ENCODE data around the gene SLC12A8.

SLC12A8 gene

DNA sequence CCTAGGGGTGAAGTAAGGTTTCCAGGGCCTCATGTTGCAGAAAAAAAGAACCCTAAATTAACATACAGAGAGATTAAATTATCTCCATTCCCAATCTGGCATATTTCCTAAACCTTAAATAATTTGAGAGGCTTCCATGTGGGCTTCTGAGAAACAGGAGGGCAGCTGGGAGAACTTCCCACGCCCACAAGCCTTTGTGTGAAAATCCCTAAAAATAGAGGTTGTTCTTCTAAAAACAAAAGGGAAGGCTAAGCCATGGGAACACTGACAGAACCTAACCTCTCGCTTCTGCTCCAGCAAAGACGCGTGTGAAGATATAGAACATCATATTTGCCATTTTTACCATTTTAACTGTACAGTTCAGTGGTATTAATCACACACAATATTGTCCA lies 812 bp upstream of the SLC12A8 start:
- Histone ChIP-seq H2BK120ac (ENCODE audit: low read depth, low read length) (no peak overlapping the region), H3K27me3 (ENCODE audit: control insufficient read depth in 3 of 3, insufficient read depth in 3 of 3, low read depth in 1 of 3, low read length in 3 of 3) (peaks cover 0 to 58% (median 4%) of the 10 kb centered on the region in 3 experiments), H3K14ac (ENCODE audit: low read length) (no peak overlapping the region), H3K4ac (ENCODE audit: low read length) (no peak overlapping the region), H3K18ac (ENCODE audit: low read length) (no peak overlapping the region), H3K9ac (ENCODE audit: low read depth, low read length, poor library complexity) (no peak overlapping the region), H4K91ac (ENCODE audit: low read depth, low read length, poor library complexity) (no peak overlapping the region), H3K4me3 (ENCODE audit: low read length in 2 of 2) (no peak overlapping the region), H3K23ac (ENCODE audit: low read depth, low read length, poor library complexity) (no peak overlapping the region), H3K4me1 (ENCODE audit: control insufficient read depth in 2 of 2, insufficient read depth in 1 of 2, low read depth in 1 of 2, low read length in 2 of 2) (peaks cover 5 to 15% of the 10 kb centered on the region in 2 donors), H2BK5ac (ENCODE audit: low read length) (no peak overlapping the region), H2AFZ (ENCODE audit: low read length) (no peak overlapping the region), H3K4me2 (ENCODE audit: insufficient read depth, low read length, poor library complexity, severe bottlenecking) (no peak overlapping the region), H2AK5ac (ENCODE audit: low read depth, low read length) (no peak overlapping the region), H3K36me3 (replicated peaks in 1 of 2; ENCODE audit: control insufficient read depth in 2 of 2, insufficient read depth in 2 of 2, low read length in 2 of 2) (no peaks in the 10 kb centered on the region), H2BK15ac (ENCODE audit: low read length) (no peak overlapping the region), H3K27ac (replicated peaks; ENCODE audit: low read length) (no peak overlapping the region), H3K9me3 (replicated peaks in 1 of 2; ENCODE audit: control insufficient read depth in 2 of 2, insufficient read depth in 1 of 2, low read depth in 1 of 2, low read length in 2 of 2) (no peaks in the 10 kb centered on the region), H3K79me1 (ENCODE audit: low read depth, low read length) (peaks cover 2% of the 10 kb centered on the region), H4K8ac (ENCODE audit: low read depth, low read length) (no peak overlapping the region), H2BK12ac (ENCODE audit: low read length) (no peak overlapping the region)
- no peak for DNase-seq (ENCODE audit: low spot score)
- no CpG with 5 or more reads among the region's 4 CpGs for WGBS, 2 donors (ENCODE audit: extremely low coverage in 2 of 2, insufficient read length in 2 of 2, insufficient replicate concordance in 1 of 2)

- peak; percentile 27 for DNase-seq (ENCODE audit: low spot score)
Observed at GRCh38 chr3:125212091-125212508, 448 bp downstream of the SLC12A8 start.

GRCh38 chr3:125211523-125212090 lies 941 bp downstream of the SLC12A8 start:
- Histone ChIP-seq H3K4me2 (ENCODE audit: insufficient read depth, low read length, poor library complexity, severe bottlenecking) (peak overlapping the region; percentile 47), H3K4me1 (ENCODE audit: control insufficient read depth in 2 of 2, insufficient read depth in 1 of 2, low read depth in 1 of 2, low read length in 2 of 2) (peaks cover 5 to 15% of the 10 kb centered on the region in 2 donors), H2BK120ac (ENCODE audit: low read depth, low read length) (peak overlapping the region; percentile 83), H3K27ac (replicated peaks; ENCODE audit: low read length) (no peak overlapping the region), H3K27me3 (ENCODE audit: control insufficient read depth in 3 of 3, insufficient read depth in 3 of 3, low read depth in 1 of 3, low read length in 3 of 3) (peaks cover 0 to 62% (median 4%) of the 10 kb centered on the region in 3 experiments), H2BK15ac (ENCODE audit: low read length) (peak overlapping the region; percentile 96), H4K8ac (ENCODE audit: low read depth, low read length) (peak overlapping the region; percentile 99), H2BK5ac (ENCODE audit: low read length) (peak overlapping the region; percentile 92), H3K9me3 (replicated peaks in 1 of 2; ENCODE audit: control insufficient read depth in 2 of 2, insufficient read depth in 1 of 2, low read depth in 1 of 2, low read length in 2 of 2) (no peaks in the 10 kb centered on the region), H3K4me3 (ENCODE audit: low read length in 2 of 2) (peak overlapping the region; percentile 41 to 85), H4K91ac (ENCODE audit: low read depth, low read length, poor library complexity) (no peak overlapping the region), H2AK5ac (ENCODE audit: low read depth, low read length) (peak overlapping the region; percentile 99), H3K79me1 (ENCODE audit: low read depth, low read length) (peaks cover 2% of the 10 kb centered on the region), H3K18ac (ENCODE audit: low read length) (peak overlapping the region; percentile 93), H3K9ac (ENCODE audit: low read depth, low read length, poor library complexity) (peak overlapping the region; percentile 31), H3K14ac (ENCODE audit: low read length) (peak overlapping the region; percentile 95), H3K23ac (ENCODE audit: low read depth, low read length, poor library complexity) (peak overlapping the region; percentile 76), H3K36me3 (replicated peaks in 1 of 2; ENCODE audit: control insufficient read depth in 2 of 2, insufficient read depth in 2 of 2, low read length in 2 of 2) (no peaks in the 10 kb centered on the region), H3K4ac (ENCODE audit: low read length) (peak overlapping the region; percentile 30), H2BK12ac (ENCODE audit: low read length) (peak overlapping the region; percentile 91), H2AFZ (ENCODE audit: low read length) (peak overlapping the region; percentile 95)
- no peak for DNase-seq (ENCODE audit: low spot score)
- WGBS, 2 donors (ENCODE audit: extremely low coverage in 2 of 2, insufficient read length in 2 of 2, insufficient replicate concordance in 1 of 2) = no CpG with 5 or more reads among the region's 11 CpGs

More at GRCh38 chr3:125212091-125212508, 448 bp downstream of the SLC12A8 start:
- Histone ChIP-seq H3K27ac (replicated peaks; ENCODE audit: low read length) (no peak overlapping the region), H3K23ac (ENCODE audit: low read depth, low read length, poor library complexity) (peak overlapping the region; percentile 87), H2AFZ (ENCODE audit: low read length) (peak overlapping the region; percentile 95), H3K4ac (ENCODE audit: low read length) (peak overlapping the region; percentile 79), H3K4me1 (ENCODE audit: control insufficient read depth in 2 of 2, insufficient read depth in 1 of 2, low read depth in 1 of 2, low read length in 2 of 2) (peaks cover 5 to 15% of the 10 kb centered on the region in 2 donors), H2BK15ac (ENCODE audit: low read length) (peak overlapping the region; percentile 96), H4K8ac (ENCODE audit: low read depth, low read length) (no peak overlapping the region), H3K27me3 (ENCODE audit: control insufficient read depth in 3 of 3, insufficient read depth in 3 of 3, low read depth in 1 of 3, low read length in 3 of 3) (peaks cover 0 to 61% (median 4%) of the 10 kb centered on the region in 3 experiments), H4K91ac (ENCODE audit: low read depth, low read length, poor library complexity) (peak overlapping the region; percentile 60), H3K36me3 (replicated peaks in 1 of 2; ENCODE audit: control insufficient read depth in 2 of 2, insufficient read depth in 2 of 2, low read length in 2 of 2) (no peaks in the 10 kb centered on the region), H3K4me2 (ENCODE audit: insufficient read depth, low read length, poor library complexity, severe bottlenecking) (peak overlapping the region; percentile 100), H3K9me3 (replicated peaks in 1 of 2; ENCODE audit: control insufficient read depth in 2 of 2, insufficient read depth in 1 of 2, low read depth in 1 of 2, low read length in 2 of 2) (no peaks in the 10 kb centered on the region), H3K4me3 (ENCODE audit: low read length in 2 of 2) (peak overlapping the region; percentile 41 to 85), H3K14ac (ENCODE audit: low read length) (peak overlapping the region; percentile 9), H2BK120ac (ENCODE audit: low read depth, low read length) (no peak overlapping the region), H3K9ac (ENCODE audit: low read depth, low read length, poor library complexity) (peak overlapping the region; percentile 78), H3K79me1 (ENCODE audit: low read depth, low read length) (peaks cover 2% of the 10 kb centered on the region), H3K18ac (ENCODE audit: low read length) (peak overlapping the region; percentile 96), H2AK5ac (ENCODE audit: low read depth, low read length) (peak overlapping the region; percentile 82), H2BK12ac (ENCODE audit: low read length) (peak overlapping the region; percentile 60), H2BK5ac (ENCODE audit: low read length) (peak overlapping the region; percentile 92)
- no CpG with 5 or more reads among the region's 28 CpGs for WGBS, 2 donors (ENCODE audit: extremely low coverage in 2 of 2, insufficient read length in 2 of 2, insufficient replicate concordance in 1 of 2)

- Histone ChIP-seq H2BK5ac (ENCODE audit: low read length) (no peak overlapping the region), H3K23ac (ENCODE audit: low read depth, low read length, poor library complexity) (no peak overlapping the region), H3K4me2 (ENCODE audit: insufficient read depth, low read length, poor library complexity, severe bottlenecking) (no peak overlapping the region), H2BK12ac (ENCODE audit: low read length) (no peak overlapping the region), H3K27ac (replicated peaks; ENCODE audit: low read length) (no peak overlapping the region), H3K4me3 (ENCODE audit: low read length in 2 of 2) (no peak overlapping the region), H2BK120ac (ENCODE audit: low read depth, low read length) (no peak overlapping the region), H3K18ac (ENCODE audit: low read length) (no peak overlapping the region), H2BK15ac (ENCODE audit: low read length) (no peak overlapping the region), H2AK5ac (ENCODE audit: low read depth, low read length) (no peak overlapping the region), H3K9me3 (replicated peaks in 1 of 2; ENCODE audit: control insufficient read depth in 2 of 2, insufficient read depth in 1 of 2, low read depth in 1 of 2, low read length in 2 of 2) (peaks cover 0 to 4% of the 10 kb centered on the region in 2 donors), H3K36me3 (replicated peaks in 1 of 2; ENCODE audit: control insufficient read depth in 2 of 2, insufficient read depth in 2 of 2, low read length in 2 of 2) (no peaks in the 10 kb centered on the region), H3K4me1 (ENCODE audit: control insufficient read depth in 2 of 2, insufficient read depth in 1 of 2, low read depth in 1 of 2, low read length in 2 of 2) (peaks cover 3 to 9% of the 10 kb centered on the region in 2 donors), H3K4ac (ENCODE audit: low read length) (no peak overlapping the region), H4K91ac (ENCODE audit: low read depth, low read length, poor library complexity) (no peak overlapping the region), H3K9ac (ENCODE audit: low read depth, low read length, poor library complexity) (no peak overlapping the region), H3K27me3 (ENCODE audit: control insufficient read depth in 3 of 3, insufficient read depth in 3 of 3, low read depth in 1 of 3, low read length in 3 of 3) (peaks cover 0 to 68% (median 4%) of the 10 kb centered on the region in 3 experiments), H3K14ac (ENCODE audit: low read length) (no peak overlapping the region), H3K79me1 (ENCODE audit: low read depth, low read length) (peaks cover 2% of the 10 kb centered on the region), H2AFZ (ENCODE audit: low read length) (no peak overlapping the region), H4K8ac (ENCODE audit: low read depth, low read length) (no peak overlapping the region)
- no CpG with 5 or more reads among the region's 1 CpG for WGBS, 2 donors (ENCODE audit: extremely low coverage in 2 of 2, insufficient read length in 2 of 2, insufficient replicate concordance in 1 of 2)
- DNase-seq (ENCODE audit: low spot score) = no peak
Observed at GRCh38 chr3:125207949-125208568, 4.5 kb downstream of the SLC12A8 start.

Measured in neuronal stem cell (in vitro differentiated cells).